ENCODE data around the gene FASTK. TPM values are rescaled to one million over a fixed set of nuclear protein-coding genes. Genes with fewer than 3 reads are reported as not detected.

The FASTK gene
- total RNA-seq, 2 donors from 2014 or later, result 55.4 to 59.8 TPM

- no peaks in the 10 kb centered on the region for H3K9me3 Mint-ChIP-seq
- H3K27me3 Mint-ChIP-seq (ENCODE audit: low read depth), result no peaks in the 10 kb centered on the region
- DNase-seq (peak; percentile 69 to 84), ATAC-seq (replicated peaks in 1 of 2) (peak; percentile 26 to 46)
- peaks cover 0 to 2% of the 10 kb centered on the region in 2 donors for H3K36me3 Mint-ChIP-seq (ENCODE audit: insufficient read depth in 2 of 2)
- peak within 1 kb of the TSS; percentile 96 for H3K27ac Mint-ChIP-seq
- H3K4me3 Mint-ChIP-seq, result peak within 1 kb of the TSS; percentile 98
- H3K4me1 Mint-ChIP-seq (ENCODE audit: low read depth), result peaks cover 41% of the 10 kb centered on the region
Observed at GRCh38 chr7:151059367-151060112, 21.1 kb downstream of the FASTK start, which contains the start of gene SLC4A2. Gene SLC4A2 (plus strand): TSS chr7:151059589. CDS start chr7:151061988, 2,399 bp downstream.

DNA sequence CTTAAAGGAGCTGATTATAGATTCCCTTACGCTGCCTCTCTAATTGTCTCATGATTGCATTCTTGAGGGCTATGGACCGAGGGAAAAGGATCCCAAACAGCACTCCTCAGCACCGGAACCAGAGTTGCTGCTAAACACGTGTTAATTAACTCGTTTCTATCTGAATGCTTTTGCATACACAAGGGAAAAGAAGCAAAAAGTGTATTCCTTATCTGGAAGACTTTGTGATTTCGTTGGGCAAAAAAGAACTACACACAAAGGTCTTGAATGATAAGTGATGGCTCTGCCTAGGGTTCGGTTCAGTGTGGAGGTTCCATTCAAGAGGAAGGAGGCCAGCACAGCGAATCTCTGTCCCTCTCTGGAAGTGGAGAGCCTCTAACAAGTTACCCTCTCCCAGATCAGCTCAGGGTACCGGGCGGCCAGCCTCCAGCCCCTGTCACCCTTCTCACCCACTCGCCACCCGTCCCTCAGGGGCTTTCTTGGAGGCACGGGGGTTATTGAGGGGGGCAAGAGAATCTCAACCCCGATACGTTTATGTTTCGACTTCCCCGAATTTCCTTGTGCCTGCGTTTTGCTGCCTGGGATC, 21.7 kb downstream of the FASTK start:
- Mint-ChIP-seq H3K36me3 (ENCODE audit: insufficient read depth in 2 of 2) (peaks cover 0 to 2% of the 10 kb centered on the region in 2 donors), H3K27me3 (ENCODE audit: low read depth) (no peaks in the 10 kb centered on the region), H3K4me3 (peak overlapping the region; percentile 98), H3K4me1 (ENCODE audit: low read depth) (peaks cover 41% of the 10 kb centered on the region), H3K9me3 (no peaks in the 10 kb centered on the region), H3K27ac (peak overlapping the region; percentile 96)
- DNase-seq (peak; percentile 25 to 30), ATAC-seq (replicated peaks in 1 of 2) (no peak)

GRCh38 chr7:151057989-151058780, 22.4 kb downstream of the FASTK start:
- peaks cover 41% of the 10 kb centered on the region for H3K4me1 Mint-ChIP-seq (ENCODE audit: low read depth)
- H3K4me3 Mint-ChIP-seq, result peak overlapping the region; percentile 98
- H3K36me3 Mint-ChIP-seq (ENCODE audit: insufficient read depth in 2 of 2), result peaks cover 0 to 2% of the 10 kb centered on the region in 2 donors
- peak; percentile 94 to 95 for ATAC-seq (replicated peaks in 1 of 2)
- peak overlapping the region; percentile 96 for H3K27ac Mint-ChIP-seq
- DNase-seq, result peak; percentile 96 to 97
- H3K9me3 Mint-ChIP-seq, result no peaks in the 10 kb centered on the region
- no peaks in the 10 kb centered on the region for H3K27me3 Mint-ChIP-seq (ENCODE audit: low read depth)

GRCh38 chr7:151057506-151057988, 23.1 kb downstream of the FASTK start, which contains the start of gene CDK5:
Gene CDK5 (minus strand): TSS chr7:151057897. CDS start chr7:151057848, 49 bp downstream.
- Mint-ChIP-seq H3K27ac (peak within 1 kb of the TSS; percentile 96), H3K4me1 (ENCODE audit: low read depth) (peaks cover 43% of the 10 kb centered on the region), H3K36me3 (ENCODE audit: insufficient read depth in 2 of 2) (peaks cover 0 to 2% of the 10 kb centered on the region in 2 donors), H3K27me3 (ENCODE audit: low read depth) (no peaks in the 10 kb centered on the region), H3K9me3 (no peaks in the 10 kb centered on the region), H3K4me3 (peak within 1 kb of the TSS; percentile 98)
- no peak for DNase-seq
- ATAC-seq (replicated peaks in 1 of 2), result peak; percentile 2 to 4

DNA sequence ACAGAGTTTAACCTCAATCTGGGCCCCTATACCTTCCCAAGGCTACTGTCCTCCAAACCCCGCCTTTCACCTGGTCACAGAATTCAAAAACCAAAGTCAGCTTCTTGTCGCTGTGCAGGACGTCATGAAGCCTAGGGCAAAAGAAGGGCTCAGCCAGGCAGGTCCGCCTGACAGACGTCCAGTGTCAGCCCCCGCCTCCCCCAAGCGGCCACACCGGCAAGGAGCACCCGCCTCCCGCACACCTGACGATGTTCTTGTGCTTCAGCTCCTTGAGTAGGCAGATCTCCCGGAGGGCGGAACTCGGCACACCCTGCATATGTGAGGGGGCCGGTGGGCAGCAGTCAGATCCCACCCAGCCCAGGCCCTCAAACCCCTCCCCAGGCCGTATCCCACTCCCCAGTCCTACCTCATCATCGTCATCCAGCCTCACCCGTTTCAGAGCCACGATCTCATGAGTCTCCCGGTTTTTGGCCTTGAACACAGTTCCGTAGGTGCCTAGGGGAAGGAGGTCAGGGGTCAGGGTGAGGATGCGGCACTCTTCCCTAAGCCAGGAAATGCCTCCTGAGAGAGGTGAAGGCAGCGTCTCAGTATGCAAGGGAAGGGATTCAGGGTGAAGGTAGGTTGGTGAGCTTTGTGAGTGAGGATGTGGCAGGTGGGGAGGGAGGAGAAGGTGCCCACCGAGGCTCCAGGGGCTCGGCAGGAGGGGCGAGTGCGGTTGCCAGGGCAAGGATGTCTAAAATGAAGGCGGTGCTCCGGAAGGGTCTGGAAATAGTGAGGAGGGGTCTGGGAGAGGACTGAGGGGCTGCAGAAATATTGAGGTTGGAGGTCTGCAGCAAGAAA, 23.7 kb downstream of the FASTK start:
- Mint-ChIP-seq H3K27me3 (ENCODE audit: low read depth) (no peaks in the 10 kb centered on the region), H3K4me3 (peak overlapping the region; percentile 98), H3K9me3 (no peaks in the 10 kb centered on the region), H3K36me3 (ENCODE audit: insufficient read depth in 2 of 2) (peaks cover 0 to 2% of the 10 kb centered on the region in 2 donors), H3K4me1 (ENCODE audit: low read depth) (peaks cover 44% of the 10 kb centered on the region), H3K27ac (no peak overlapping the region)
- DNase-seq, result no peak
- no peak for ATAC-seq (replicated peaks in 1 of 2)

DNA sequence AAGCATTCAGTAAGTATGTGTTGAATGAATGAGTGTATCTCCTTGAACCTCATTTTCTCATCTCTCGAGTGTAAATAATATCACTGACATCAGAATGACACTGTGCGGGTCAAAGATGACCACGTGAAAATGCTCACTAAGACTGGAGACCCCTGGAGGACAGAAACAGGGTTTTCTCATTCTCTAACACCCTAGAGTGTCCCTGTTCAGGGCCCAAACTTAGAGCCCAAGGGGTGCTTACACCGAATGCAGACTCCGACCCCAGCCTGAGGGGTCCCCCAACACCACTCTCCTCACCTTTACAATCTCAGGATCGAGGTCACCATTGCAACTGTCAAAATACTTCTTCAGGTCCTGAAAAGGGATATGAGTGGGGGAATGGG, 24.3 kb downstream of the FASTK start:
- H3K4me3 Mint-ChIP-seq, result peak overlapping the region; percentile 98
- H3K9me3 Mint-ChIP-seq, result no peaks in the 10 kb centered on the region
- ATAC-seq (replicated peaks in 1 of 2) (no peak), DNase-seq (no peak)
- H3K27ac Mint-ChIP-seq, result no peak overlapping the region
- H3K4me1 Mint-ChIP-seq (ENCODE audit: low read depth), result peaks cover 38% of the 10 kb centered on the region
- peaks cover 0 to 2% of the 10 kb centered on the region in 2 donors for H3K36me3 Mint-ChIP-seq (ENCODE audit: insufficient read depth in 2 of 2)
- H3K27me3 Mint-ChIP-seq (ENCODE audit: low read depth), result no peaks in the 10 kb centered on the region

- no peak overlapping the region for H3K27ac Mint-ChIP-seq
- peaks cover 0 to 1% of the 10 kb centered on the region in 2 donors for H3K36me3 Mint-ChIP-seq (ENCODE audit: insufficient read depth in 2 of 2)
- H3K4me3 Mint-ChIP-seq, result no peak overlapping the region
- H3K4me1 Mint-ChIP-seq (ENCODE audit: low read depth), result peaks cover 24% of the 10 kb centered on the region
- no peaks in the 10 kb centered on the region for H3K9me3 Mint-ChIP-seq
- ATAC-seq (replicated peaks in 1 of 2) (no peak), DNase-seq (no peak)
- no peaks in the 10 kb centered on the region for H3K27me3 Mint-ChIP-seq (ENCODE audit: low read depth)
Observed at GRCh38 chr7:151053751-151054150, 26.9 kb downstream of the FASTK start.

DNA sequence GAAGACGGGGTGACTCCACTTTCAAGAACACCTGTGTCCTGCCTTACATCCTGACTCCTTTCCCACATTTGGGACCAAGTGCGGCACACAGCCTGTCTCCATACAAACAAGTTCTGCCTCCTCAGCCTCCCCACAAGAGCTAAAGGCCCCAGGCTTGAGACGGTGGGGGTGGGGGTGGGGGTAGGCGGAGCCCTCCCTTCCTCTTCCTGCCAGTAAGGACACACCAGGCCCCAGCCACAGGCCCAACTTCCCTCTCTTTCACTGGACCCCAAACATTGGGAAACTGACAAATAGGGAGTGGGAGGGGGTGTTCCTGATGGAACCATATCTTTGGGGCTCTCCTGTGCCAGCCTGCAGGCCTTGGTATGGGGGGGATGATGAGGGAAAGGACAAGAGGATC, 27.5 kb downstream of the FASTK start:
- DNase-seq (no peak), ATAC-seq (replicated peaks in 1 of 2) (no peak)
- no peak overlapping the region for H3K27ac Mint-ChIP-seq
- no peaks in the 10 kb centered on the region for H3K36me3 Mint-ChIP-seq (ENCODE audit: insufficient read depth in 2 of 2)
- no peaks in the 10 kb centered on the region for H3K27me3 Mint-ChIP-seq (ENCODE audit: low read depth)
- no peak overlapping the region for H3K4me3 Mint-ChIP-seq
- peaks cover 18% of the 10 kb centered on the region for H3K4me1 Mint-ChIP-seq (ENCODE audit: low read depth)
- H3K9me3 Mint-ChIP-seq, result no peaks in the 10 kb centered on the region

DNA sequence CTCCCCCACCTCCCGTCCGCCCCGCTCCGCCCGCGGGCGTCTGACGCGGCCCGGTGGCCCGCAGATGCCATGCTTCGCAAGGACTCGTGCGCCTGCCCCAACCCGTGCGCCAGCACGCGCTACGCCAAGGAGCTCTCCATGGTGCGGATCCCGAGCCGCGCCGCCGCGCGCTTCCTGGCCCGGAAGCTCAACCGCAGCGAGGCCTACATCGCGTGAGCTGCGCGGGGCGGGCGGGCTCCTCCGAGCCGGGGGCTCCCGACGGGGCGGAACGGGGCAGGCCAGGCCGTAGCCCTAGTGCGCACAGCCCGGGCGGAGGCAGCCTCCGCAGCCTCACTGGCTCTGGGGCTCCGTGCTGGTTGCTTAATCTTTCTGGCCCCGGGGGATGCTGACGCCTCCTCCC, 29.5 kb downstream of the FASTK start:
- H3K27ac Mint-ChIP-seq, result no peak overlapping the region
- ATAC-seq (replicated peaks in 1 of 2) (peak; percentile 68 to 69), DNase-seq (peak; percentile 55 to 57)
- no peaks in the 10 kb centered on the region for H3K9me3 Mint-ChIP-seq
- no peak overlapping the region for H3K4me3 Mint-ChIP-seq
- peaks cover 4% of the 10 kb centered on the region for H3K4me1 Mint-ChIP-seq (ENCODE audit: low read depth)
- H3K27me3 Mint-ChIP-seq (ENCODE audit: low read depth), result no peaks in the 10 kb centered on the region
- H3K36me3 Mint-ChIP-seq (ENCODE audit: insufficient read depth in 2 of 2), result no peaks in the 10 kb centered on the region

DNA sequence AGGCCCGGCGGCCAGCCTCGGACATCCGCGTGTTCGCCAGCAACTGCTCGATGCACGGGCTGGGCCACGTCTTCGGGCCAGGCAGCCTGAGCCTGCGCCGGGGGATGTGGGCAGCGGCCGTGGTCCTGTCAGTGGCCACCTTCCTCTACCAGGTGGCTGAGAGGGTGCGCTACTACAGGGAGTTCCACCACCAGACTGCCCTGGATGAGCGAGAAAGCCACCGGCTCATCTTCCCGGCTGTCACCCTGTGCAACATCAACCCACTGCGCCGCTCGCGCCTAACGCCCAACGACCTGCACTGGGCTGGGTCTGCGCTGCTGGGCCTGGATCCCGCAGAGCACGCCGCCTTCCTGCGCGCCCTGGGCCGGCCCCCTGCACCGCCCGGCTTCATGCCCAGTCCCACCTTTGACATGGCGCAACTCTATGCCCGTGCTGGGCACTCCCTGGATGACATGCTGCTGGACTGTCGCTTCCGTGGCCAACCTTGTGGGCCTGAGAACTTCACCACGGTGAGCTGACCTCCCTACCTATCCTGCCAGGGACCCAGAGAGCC, 31.6 kb downstream of the FASTK start:
- no peaks in the 10 kb centered on the region for H3K9me3 Mint-ChIP-seq
- H3K4me3 Mint-ChIP-seq, result no peak overlapping the region
- no peak overlapping the region for H3K27ac Mint-ChIP-seq
- ATAC-seq (replicated peaks in 1 of 2), result no peak
- no peak for DNase-seq
- no peaks in the 10 kb centered on the region for H3K27me3 Mint-ChIP-seq (ENCODE audit: low read depth)
- no peaks in the 10 kb centered on the region for H3K36me3 Mint-ChIP-seq (ENCODE audit: insufficient read depth in 2 of 2)
- peaks cover 4% of the 10 kb centered on the region for H3K4me1 Mint-ChIP-seq (ENCODE audit: low read depth)

DNA sequence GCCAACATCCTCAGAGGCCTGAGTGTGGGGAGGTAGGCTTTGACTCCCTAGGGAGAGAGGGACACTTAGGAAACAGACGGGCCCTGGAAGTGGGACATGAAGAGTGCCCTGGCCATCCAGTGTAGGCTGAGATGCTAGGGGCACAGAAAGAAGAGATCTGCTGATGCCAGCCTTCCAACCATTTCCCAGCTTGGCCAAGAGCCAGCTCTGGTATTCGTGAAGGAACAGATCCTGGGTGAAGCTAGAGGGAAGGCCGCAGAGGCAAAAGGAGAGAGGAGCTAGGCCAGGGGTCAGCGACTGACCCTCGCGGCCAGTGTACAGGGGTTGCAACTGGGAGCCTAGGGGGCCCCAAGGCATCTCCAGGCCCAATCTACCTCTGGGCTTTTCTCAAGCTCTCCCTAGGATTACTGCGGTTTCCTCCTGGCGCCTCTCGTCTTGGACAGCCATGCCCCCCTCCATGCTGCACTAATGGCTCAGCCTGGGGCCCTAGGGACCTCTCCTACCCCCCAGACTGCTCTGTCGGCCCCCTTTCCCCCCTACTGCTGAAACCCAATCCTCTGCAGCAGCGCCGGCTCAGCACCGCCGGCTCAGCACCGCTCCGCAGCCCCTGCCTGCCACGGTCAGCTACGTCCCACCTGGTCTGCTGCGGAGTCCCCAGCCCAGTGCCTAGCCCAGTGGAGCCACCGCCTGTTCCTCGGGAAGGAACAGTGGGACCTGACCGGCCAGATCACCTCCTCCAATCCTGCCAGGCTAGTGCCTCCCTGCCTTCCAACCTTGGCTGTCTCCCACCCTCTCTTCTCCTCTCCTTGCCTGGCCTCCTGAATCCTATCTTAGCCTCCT, 32.4 kb downstream of the FASTK start, which contains the start of gene ASIC3:
ASIC3 (plus strand) TSS at position 556 of the 840 bp plus-strand sequence. CDS start 355 bp downstream, outside the sequence.
- no peak for ATAC-seq (replicated peaks in 1 of 2)
- Mint-ChIP-seq H3K36me3 (ENCODE audit: insufficient read depth in 2 of 2) (no peaks in the 10 kb centered on the region), H3K4me3 (no peak within 1 kb of the TSS), H3K27me3 (ENCODE audit: low read depth) (no peaks in the 10 kb centered on the region), H3K27ac (no peak within 1 kb of the TSS), H3K4me1 (ENCODE audit: low read depth) (peaks cover 4% of the 10 kb centered on the region), H3K9me3 (no peaks in the 10 kb centered on the region)
- DNase-seq, result no peak

All from activated T-cell treated with anti-CD3 and anti-CD28 coated beads, Interleukin-2, amount 50 U/mL, for 72 hours (primary cell).